ENCODE results near the gene ITGA3. TPM values are rescaled to one million over a fixed set of nuclear protein-coding genes. Genes with fewer than 3 reads are reported as not detected.

ITGA3 gene
- total RNA-seq, 1 experiment from 2014 or later: 392 TPM

DNA sequence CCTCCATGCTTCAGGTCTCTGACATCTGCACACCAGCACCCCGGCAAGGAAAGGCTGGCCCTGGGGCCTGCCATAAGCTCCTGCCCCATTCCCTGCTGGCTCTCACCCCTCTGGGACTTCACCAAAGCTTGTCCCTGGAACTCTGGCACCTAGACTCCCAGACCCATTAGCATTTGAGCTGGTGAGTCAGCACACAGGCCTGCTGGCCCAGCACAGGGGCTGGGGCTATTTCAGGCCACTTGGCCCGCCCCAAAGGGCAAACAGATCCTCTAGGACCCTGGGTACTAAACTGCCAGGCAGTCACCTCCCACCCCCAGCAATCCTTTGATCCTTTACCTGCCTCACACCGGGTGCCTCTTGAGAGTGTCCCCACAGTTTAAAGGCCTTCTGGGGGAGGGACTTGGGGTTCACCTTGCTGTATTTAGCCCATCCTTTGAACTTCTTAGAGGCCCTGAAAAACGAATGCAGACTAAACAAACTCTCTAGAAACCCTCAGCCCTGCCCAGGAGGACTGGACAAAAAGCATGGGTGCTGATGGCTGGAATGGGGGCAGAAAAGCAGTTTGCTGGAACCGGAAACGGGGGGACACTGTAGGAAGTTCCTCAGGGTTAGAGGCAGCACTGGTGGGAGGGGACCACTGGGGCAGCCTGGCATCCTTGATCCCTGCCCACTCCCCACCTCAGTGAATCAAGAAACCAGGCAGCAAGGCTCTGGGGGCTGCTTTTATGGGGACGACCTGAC lies 77.3 kb downstream of the ITGA3 start:
- TF ChIP-seq, protein P1, sequence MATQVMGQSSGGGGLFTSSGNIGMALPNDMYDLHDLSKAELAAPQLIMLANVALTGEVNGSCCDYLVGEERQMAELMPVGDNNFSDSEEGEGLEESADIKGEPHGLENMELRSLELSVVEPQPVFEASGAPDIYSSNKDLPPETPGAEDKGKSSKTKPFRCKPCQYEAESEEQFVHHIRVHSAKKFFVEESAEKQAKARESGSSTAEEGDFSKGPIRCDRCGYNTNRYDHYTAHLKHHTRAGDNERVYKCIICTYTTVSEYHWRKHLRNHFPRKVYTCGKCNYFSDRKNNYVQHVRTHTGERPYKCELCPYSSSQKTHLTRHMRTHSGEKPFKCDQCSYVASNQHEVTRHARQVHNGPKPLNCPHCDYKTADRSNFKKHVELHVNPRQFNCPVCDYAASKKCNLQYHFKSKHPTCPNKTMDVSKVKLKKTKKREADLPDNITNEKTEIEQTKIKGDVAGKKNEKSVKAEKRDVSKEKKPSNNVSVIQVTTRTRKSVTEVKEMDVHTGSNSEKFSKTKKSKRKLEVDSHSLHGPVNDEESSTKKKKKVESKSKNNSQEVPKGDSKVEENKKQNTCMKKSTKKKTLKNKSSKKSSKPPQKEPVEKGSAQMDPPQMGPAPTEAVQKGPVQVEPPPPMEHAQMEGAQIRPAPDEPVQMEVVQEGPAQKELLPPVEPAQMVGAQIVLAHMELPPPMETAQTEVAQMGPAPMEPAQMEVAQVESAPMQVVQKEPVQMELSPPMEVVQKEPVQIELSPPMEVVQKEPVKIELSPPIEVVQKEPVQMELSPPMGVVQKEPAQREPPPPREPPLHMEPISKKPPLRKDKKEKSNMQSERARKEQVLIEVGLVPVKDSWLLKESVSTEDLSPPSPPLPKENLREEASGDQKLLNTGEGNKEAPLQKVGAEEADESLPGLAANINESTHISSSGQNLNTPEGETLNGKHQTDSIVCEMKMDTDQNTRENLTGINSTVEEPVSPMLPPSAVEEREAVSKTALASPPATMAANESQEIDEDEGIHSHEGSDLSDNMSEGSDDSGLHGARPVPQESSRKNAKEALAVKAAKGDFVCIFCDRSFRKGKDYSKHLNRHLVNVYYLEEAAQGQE (IDR thresholded peaks at IDR 0.05; ENCODE audit: low read depth): no peak
- TF ChIP-seq ZFX (IDR thresholded peaks at IDR 0.05): no peak
- TF ChIP-seq, protein P2, sequence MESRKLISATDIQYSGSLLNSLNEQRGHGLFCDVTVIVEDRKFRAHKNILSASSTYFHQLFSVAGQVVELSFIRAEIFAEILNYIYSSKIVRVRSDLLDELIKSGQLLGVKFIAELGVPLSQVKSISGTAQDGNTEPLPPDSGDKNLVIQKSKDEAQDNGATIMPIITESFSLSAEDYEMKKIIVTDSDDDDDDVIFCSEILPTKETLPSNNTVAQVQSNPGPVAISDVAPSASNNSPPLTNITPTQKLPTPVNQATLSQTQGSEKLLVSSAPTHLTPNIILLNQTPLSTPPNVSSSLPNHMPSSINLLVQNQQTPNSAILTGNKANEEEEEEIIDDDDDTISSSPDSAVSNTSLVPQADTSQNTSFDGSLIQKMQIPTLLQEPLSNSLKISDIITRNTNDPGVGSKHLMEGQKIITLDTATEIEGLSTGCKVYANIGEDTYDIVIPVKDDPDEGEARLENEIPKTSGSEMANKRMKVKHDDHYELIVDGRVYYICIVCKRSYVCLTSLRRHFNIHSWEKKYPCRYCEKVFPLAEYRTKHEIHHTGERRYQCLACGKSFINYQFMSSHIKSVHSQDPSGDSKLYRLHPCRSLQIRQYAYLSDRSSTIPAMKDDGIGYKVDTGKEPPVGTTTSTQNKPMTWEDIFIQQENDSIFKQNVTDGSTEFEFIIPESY (IDR thresholded peaks at IDR 0.05; ENCODE audit: extremely low read depth, insufficient replicate concordance, low read length): no peak
- no peak for TF ChIP-seq CBX3 (IDR thresholded peaks at IDR 0.05; ENCODE audit: low read depth)
- TF ChIP-seq, protein P3, sequence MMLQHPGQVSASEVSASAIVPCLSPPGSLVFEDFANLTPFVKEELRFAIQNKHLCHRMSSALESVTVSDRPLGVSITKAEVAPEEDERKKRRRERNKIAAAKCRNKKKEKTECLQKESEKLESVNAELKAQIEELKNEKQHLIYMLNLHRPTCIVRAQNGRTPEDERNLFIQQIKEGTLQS (IDR thresholded peaks at IDR 0.05): no peak
- no peak for TF ChIP-seq EGR1 (IDR thresholded peaks at IDR 0.05; ENCODE audit: low read depth)
- no peak for TF ChIP-seq YY1 (IDR thresholded peaks at IDR 0.05; ENCODE audit: extremely low read depth, insufficient replicate concordance, low read depth, low read length)
- TF ChIP-seq JUND (IDR thresholded peaks at IDR 0.05): no peak
- no peak for TF ChIP-seq CEBPB (IDR thresholded peaks at IDR 0.05; ENCODE audit: low read depth)
- no peak for TF ChIP-seq EZH2phosphoT487 (IDR thresholded peaks at IDR 0.05; ENCODE audit: borderline replicate concordance)
- no peak for TF ChIP-seq RAD21 (IDR thresholded peaks at IDR 0.05; ENCODE audit: low read depth)
- no peak for TF ChIP-seq CTCF (IDR thresholded peaks at IDR 0.05 in 2 of 3, conservative IDR thresholded peaks at IDR 0.05 in 1 of 3; ENCODE audit: borderline replicate concordance in 1 of 3, insufficient read depth in 1 of 3, low read depth in 2 of 3, low read length in 2 of 3)
- no peak for TF ChIP-seq SIN3A (IDR thresholded peaks at IDR 0.05; ENCODE audit: low read depth)
- TF ChIP-seq, protein P4, sequence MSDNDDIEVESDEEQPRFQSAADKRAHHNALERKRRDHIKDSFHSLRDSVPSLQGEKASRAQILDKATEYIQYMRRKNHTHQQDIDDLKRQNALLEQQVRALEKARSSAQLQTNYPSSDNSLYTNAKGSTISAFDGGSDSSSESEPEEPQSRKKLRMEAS (IDR thresholded peaks at IDR 0.05): no peak
- TF ChIP-seq POLR2AphosphoS5 (IDR thresholded peaks at IDR 0.05; ENCODE audit: low read depth, low read length): no peak; the same call in none of the 2 replicates
- no peak for TF ChIP-seq ZNF274 (IDR thresholded peaks at IDR 0.05; ENCODE audit: low read depth, low read length)
- TF ChIP-seq POLR2A (IDR thresholded peaks at IDR 0.05; ENCODE audit: borderline replicate concordance, extremely low read depth, insufficient read depth, insufficient read length): no peak
- peaks cover 12 to 25% of the 10 kb centered on the region in 2 experiments for H3K4me1 ChIP-seq (ENCODE audit: control insufficient read depth in 1 of 2, insufficient read depth in 2 of 2, low read length in 2 of 2)
- no peak overlapping the region for H3K4me3 ChIP-seq (replicated peaks in 1 of 2; ENCODE audit: low read depth in 1 of 2, low read length in 2 of 2)
- peak overlapping the region; percentile 4; the same call in 1 of the 2 replicates for H3K9ac ChIP-seq (ENCODE audit: low read length)
- H4K20me1 ChIP-seq (ENCODE audit: insufficient read depth): no peaks in the 10 kb centered on the region
- H3K4me2 ChIP-seq (ENCODE audit: low read length): peak overlapping the region; percentile 33
- no TSS peak for BruUV-seq (replicated peaks)
- ChIA-PET CTCF (interaction anchor here (1.0 to 2.4 kb wide), 3 partner anchors 16 to 18 kb away, joined by 3 to 7 read pairs (median 5); no protein-coding TSS in a partner anchor), POLR2A (no interaction called here), RAD21 (ENCODE audit: low non-redundant PET in 1 of 2, low total read pairs in 2 of 2, uncharacterized antibody in 2 of 2, unreplicated experiment in 2 of 2) (no interaction called here)
- H2AFZ ChIP-seq (ENCODE audit: low read depth, low read length, poor library complexity, severe bottlenecking): no peak overlapping the region
- H3K36me3 ChIP-seq (ENCODE audit: control insufficient read depth in 1 of 2, insufficient read depth in 2 of 2, low read length in 2 of 2): peaks cover 37 to 40% of the 10 kb centered on the region in 2 experiments
- H3K79me2 ChIP-seq (ENCODE audit: insufficient read depth, low read length): peaks cover 7% of the 10 kb centered on the region; the same call in 1 of the 2 replicates
- H3K9me2 ChIP-seq (ENCODE audit: insufficient read depth): no peaks in the 10 kb centered on the region
- no peak for DNase-seq (ENCODE audit: low read depth, low spot score)
- peak; percentile 50 for ATAC-seq
- H3K27ac ChIP-seq (ENCODE audit: low read depth, low read length): peak overlapping the region; percentile 51
- no peaks in the 10 kb centered on the region for H3K9me3 ChIP-seq (ENCODE audit: control insufficient read depth in 1 of 2, insufficient read depth in 1 of 2, low read depth in 1 of 2, low read length in 2 of 2)
- H3K27me3 ChIP-seq (ENCODE audit: insufficient read depth, low read length): no peaks in the 10 kb centered on the region
- intact Hi-C loops (cut with micrococcal nuclease): no loop called here
